PC-3 (cell line): ENCODE data around the gene SERPINA6. TPM values are rescaled to one million over a fixed set of nuclear protein-coding genes. Genes with fewer than 3 reads are reported as not detected.

Source experiments
- ATAC-seq: fragments of 200-7000 bp; cut with Tn5 transposase; 2 replicates; pipeline ENCODE4 v1.9.1; 2020; ENCODE audit warnings: mild to moderate bottlenecking, moderate library complexity
- BruUV-seq: library from RNA; stranded (reverse); fragments of 400-500 nt; replicated peaks from 2 replicates; lab custom pipeline; 2021; lab: Mats Ljungman, UMichigan
- CTCF ChIA-PET: fragments of 300-600 bp; sonication (Branson Sonifier 250); formaldehyde crosslinking; loops from one replicate; lab custom pipeline; 2022; ENCODE audit warnings: antibody characterized with exemption; lab: Charles Lee
- POLR2A ChIA-PET: fragments of 300-600 bp; sonication (Branson Sonifier 250); formaldehyde crosslinking; loops from one replicate; lab custom pipeline; 2022; ENCODE audit warnings: antibody characterized with exemption; ENCODE audit not compliant: unreplicated experiment; lab: Charles Lee
- DNase-seq: peaks from one replicate; pipeline ENCODE4 v3.0.0-alpha.2; 2015
- H2AFZ ChIP-seq: fragments of 300-600 bp; sonication (generic); 2 replicates; pipeline ENCODE4 v1.6.0; 2016; ENCODE audit warnings: antibody characterized with exemption, low read length
- H3F3A ChIP-seq: fragments of 300-600 bp; sonication (generic); one replicate; pipeline ENCODE4 v1.6.0; 2017; ENCODE audit warnings: antibody characterized with exemption, low read length, control low read depth, mild to moderate bottlenecking; ENCODE audit not compliant: unreplicated experiment
- H3K27ac ChIP-seq: fragments of 300-600 bp; sonication (generic); 2 replicates; pipeline ENCODE4 v1.5.1; 2016; ENCODE audit warnings: mild to moderate bottlenecking, low read length
- H3K27me3 ChIP-seq: fragments of 300-600 bp; sonication (generic); 2 replicates; pipeline ENCODE4 v1.6.1; 2016; ENCODE audit warnings: low read length, mixed read lengths
- H3K36me3 ChIP-seq: fragments of 300-600 bp; sonication (generic); 2 replicates; pipeline ENCODE4 v1.6.1; 2016; ENCODE audit warnings: low read depth, mixed run types, low read length, mixed read lengths
- H3K4me1 ChIP-seq: fragments of 300-600 bp; sonication (generic); 2 replicates; pipeline ENCODE4 v1.5.1; 2016; ENCODE audit warnings: low read length; ENCODE audit not compliant: insufficient read depth
- H3K4me2 ChIP-seq: fragments of 300-600 bp; sonication (generic); 2 replicates; pipeline ENCODE4 v1.6.0; 2016; ENCODE audit warnings: low read length
- H3K4me3 ChIP-seq: fragments of 300-600 bp; sonication (generic); 2 replicates; pipeline ENCODE4 v1.5.1; 2016; ENCODE audit warnings: mild to moderate bottlenecking, low read length, mixed read lengths
- H3K79me2 ChIP-seq: fragments of 300-600 bp; sonication (generic); 2 replicates; pipeline ENCODE4 v1.6.1; 2017; ENCODE audit warnings: low read length, mixed read lengths
- H3K9ac ChIP-seq: fragments of 300-600 bp; sonication (generic); 2 replicates; pipeline ENCODE4 v1.6.0; 2016; ENCODE audit warnings: mild to moderate bottlenecking, low read length
- H3K9me2 ChIP-seq: fragments of 300-600 bp; sonication (generic); replicated peaks from 2 replicates; pipeline ENCODE4 v1.6.1; 2016; ENCODE audit warnings: mixed run types, low read length, mixed read lengths
- H3K9me3 ChIP-seq: fragments of 300-600 bp; sonication (generic); 2 replicates; pipeline ENCODE4 v1.6.1; 2016; ENCODE audit warnings: low read length, mixed read lengths
- H4K20me1 ChIP-seq: fragments of 300-600 bp; sonication (generic); 2 replicates; pipeline ENCODE4 v1.6.1; 2016; ENCODE audit warnings: low read length, mixed read lengths
- CTCF ChIP-seq: fragments of 300-600 bp; sonication (generic); conservative IDR thresholded peaks from 2 replicates; pipeline ENCODE4 v1.5.1; 2017; ENCODE audit warnings: antibody characterized with exemption, low read depth, mild to moderate bottlenecking, low read length
- EZH2 ChIP-seq: fragments of 300-600 bp; sonication (generic); IDR thresholded peaks from one replicate; pipeline ENCODE4 v1.6.1; 2017; ENCODE audit warnings: antibody characterized with exemption, mild to moderate bottlenecking, low read length; ENCODE audit not compliant: unreplicated experiment
- EZH2phosphoT487 ChIP-seq: fragments of 300-600 bp; sonication (generic); IDR thresholded peaks from 2 replicates; pipeline ENCODE4 v1.6.1; 2018; ENCODE audit warnings: mild to moderate bottlenecking, antibody characterized with exemption, low read length, borderline replicate concordance
- intact Hi-C: fragments of 100-400 bp; cut with micrococcal nuclease; formaldehyde crosslinking; loops from 2 replicates; pipeline ENCODE4 v1.9.0; 2023
- total RNA-seq: library from RNA; depleted of rRNA; stranded (reverse); fragments of >200 nt; gene quantifications from 2 replicates; pipeline ENCODE4 v1.2.3, GENCODE V29; 2014

The SERPINA6 gene
- total RNA-seq, 1 experiment from 2014 or later, result not detected

GRCh38 chr14:94312481-94313246, 10.5 kb downstream of the SERPINA6 start:
- ATAC-seq, result no peak
- H3K27me3 ChIP-seq, result no peaks in the 10 kb centered on the region
- CTCF ChIA-PET, result no interaction called here
- H3K36me3 ChIP-seq, result no peaks in the 10 kb centered on the region
- no peak overlapping the region for H3K9ac ChIP-seq
- no peak for DNase-seq
- no peaks in the 10 kb centered on the region for H3K9me2 ChIP-seq
- no peaks in the 10 kb centered on the region for H3F3A ChIP-seq
- H3K4me3 ChIP-seq, result no peak overlapping the region
- H3K4me1 ChIP-seq, result no peaks in the 10 kb centered on the region
- BruUV-seq, result no TSS peak
- POLR2A ChIA-PET, result no interaction called here
- H3K79me2 ChIP-seq, result no peaks in the 10 kb centered on the region
- no peak overlapping the region for H3K27ac ChIP-seq
- no peaks in the 10 kb centered on the region for H3K9me3 ChIP-seq
- intact Hi-C loops, result no loop called here
- H4K20me1 ChIP-seq, result no peaks in the 10 kb centered on the region
- no peak overlapping the region for H2AFZ ChIP-seq
- H3K4me2 ChIP-seq, result no peak overlapping the region
- TF ChIP-seq EZH2phosphoT487 (no peak), CTCF (no peak), EZH2 (no peak)

- no peaks in the 10 kb centered on the region; the same call in 1 of the 2 replicates for H3K27me3 ChIP-seq
- no peaks in the 10 kb centered on the region for H3K9me3 ChIP-seq
- no peak for ATAC-seq
- POLR2A ChIA-PET, result no interaction called here
- intact Hi-C loops, result no loop called here
- no peaks in the 10 kb centered on the region for H3K79me2 ChIP-seq
- CTCF ChIA-PET, result no interaction called here
- H3K4me1 ChIP-seq, result no peaks in the 10 kb centered on the region
- H3K4me3 ChIP-seq, result no peak overlapping the region
- DNase-seq, result no peak
- H3K9ac ChIP-seq, result no peak overlapping the region
- H3K36me3 ChIP-seq, result no peaks in the 10 kb centered on the region
- H3K4me2 ChIP-seq, result no peak overlapping the region
- no peaks in the 10 kb centered on the region for H3K9me2 ChIP-seq
- H4K20me1 ChIP-seq, result no peaks in the 10 kb centered on the region
- TF ChIP-seq EZH2phosphoT487 (no peak), EZH2 (no peak), CTCF (no peak)
- no peak overlapping the region for H3K27ac ChIP-seq
- BruUV-seq, result no TSS peak
- H3F3A ChIP-seq, result no peaks in the 10 kb centered on the region
- H2AFZ ChIP-seq, result no peak overlapping the region
Measured at GRCh38 chr14:94310248-94310647, 12.9 kb downstream of the SERPINA6 start.

- H3F3A ChIP-seq, result no peaks in the 10 kb centered on the region
- peaks cover 1% of the 10 kb centered on the region; the same call in 1 of the 2 replicates for H3K27me3 ChIP-seq
- no peak overlapping the region for H3K27ac ChIP-seq
- POLR2A ChIA-PET, result no interaction called here
- CTCF ChIA-PET, result no interaction called here
- H4K20me1 ChIP-seq, result no peaks in the 10 kb centered on the region
- BruUV-seq, result no TSS peak
- ATAC-seq, result no peak
- H3K4me3 ChIP-seq, result no peak overlapping the region
- H2AFZ ChIP-seq, result no peak overlapping the region
- no peak overlapping the region for H3K9ac ChIP-seq
- no peaks in the 10 kb centered on the region for H3K9me2 ChIP-seq
- H3K9me3 ChIP-seq, result no peaks in the 10 kb centered on the region
- H3K4me1 ChIP-seq, result no peaks in the 10 kb centered on the region
- no peak overlapping the region for H3K4me2 ChIP-seq
- H3K36me3 ChIP-seq, result no peaks in the 10 kb centered on the region
- no peaks in the 10 kb centered on the region for H3K79me2 ChIP-seq
- DNase-seq, result no peak
- intact Hi-C loops, result no loop called here
- TF ChIP-seq EZH2phosphoT487 (no peak), CTCF (no peak), EZH2 (no peak)
Measured at GRCh38 chr14:94309721-94310120, 13.4 kb downstream of the SERPINA6 start.
